ENCODE results near the gene SLC25A36.
"Not testable (repeated sequence)": the region's sequence is repeated elsewhere in the genome, so short reads cannot be mapped to it uniquely, and the experiment has no call there.

Gene SLC25A36

DNA sequence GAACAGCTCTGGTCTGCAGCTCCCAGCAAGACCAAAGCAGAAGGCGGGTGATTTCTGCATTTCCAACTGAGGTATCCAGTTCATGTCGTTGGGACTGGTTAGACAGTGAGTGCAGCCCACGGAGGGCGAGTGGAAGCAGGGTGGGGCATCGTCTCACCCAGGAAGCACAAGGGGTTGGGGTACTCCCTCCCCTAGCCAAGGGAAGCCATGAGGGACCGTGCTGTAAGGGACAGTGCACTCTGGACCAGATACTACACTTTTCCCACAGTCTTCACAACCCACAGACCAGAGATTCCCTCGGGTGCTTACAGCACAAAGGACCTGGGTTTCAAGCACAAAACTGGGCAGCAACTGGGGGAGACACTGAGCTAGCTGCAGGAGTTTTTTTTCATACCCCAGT lies 8.5 kb upstream of the SLC25A36 start:
- no peak for DNase-seq

DNA sequence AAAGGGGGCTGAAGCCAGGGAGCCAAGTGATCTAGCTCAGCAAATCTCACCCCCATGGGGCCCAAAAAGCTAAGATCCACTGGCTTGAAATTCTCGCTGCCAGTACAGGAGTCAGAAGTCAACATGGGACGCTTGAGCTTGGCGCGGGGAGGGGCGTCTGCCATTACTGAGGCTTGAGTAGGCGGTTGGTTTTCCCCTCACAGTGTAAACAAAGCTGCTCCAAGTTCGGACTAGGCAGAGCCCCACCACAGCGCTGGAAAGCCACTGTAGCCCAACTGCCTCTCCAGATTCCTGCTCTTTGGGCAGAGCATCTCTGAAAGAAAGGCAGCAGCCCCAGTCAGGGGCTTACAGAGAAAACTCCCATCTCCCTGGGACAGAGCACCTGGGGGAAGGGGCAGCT lies 8.1 kb upstream of the SLC25A36 start:
- DNase-seq, result no peak

DNA sequence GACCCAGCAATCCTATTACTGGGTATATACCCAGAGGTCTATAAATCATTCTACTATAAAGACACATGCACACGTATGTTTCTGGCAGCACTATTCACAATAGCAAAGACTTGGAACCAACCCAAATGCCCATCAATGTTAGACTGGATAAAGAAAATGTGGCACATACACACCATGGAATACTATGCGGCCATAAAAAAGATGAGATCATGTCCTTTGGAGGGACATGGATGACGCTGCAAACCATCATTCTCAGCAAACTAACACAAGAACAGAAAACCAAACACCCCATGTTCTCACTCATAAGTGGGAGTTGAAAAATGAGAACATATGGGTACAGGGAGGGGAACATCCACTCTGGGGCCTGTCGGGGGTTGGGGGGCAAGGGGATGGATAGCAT lies 2.3 kb upstream of the SLC25A36 start:
- not testable (repeated sequence) for DNase-seq

DNA sequence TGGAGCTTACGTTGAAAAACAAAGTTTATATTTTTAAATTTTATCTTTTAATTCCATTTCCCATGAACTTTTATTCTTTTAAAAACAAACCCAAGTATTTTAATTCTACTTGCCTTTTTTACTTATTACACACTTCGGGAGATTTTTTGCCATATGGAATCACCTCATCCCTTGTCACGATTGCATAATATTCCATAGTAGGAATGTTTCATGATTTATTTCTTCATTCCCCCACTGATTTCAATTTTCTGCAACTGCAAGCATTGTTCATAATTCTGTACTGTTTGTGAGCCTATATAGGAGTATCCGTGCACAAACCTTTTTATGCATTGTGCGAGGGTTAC lies 574 bp upstream of the SLC25A36 start:
- no peak for DNase-seq

DNA sequence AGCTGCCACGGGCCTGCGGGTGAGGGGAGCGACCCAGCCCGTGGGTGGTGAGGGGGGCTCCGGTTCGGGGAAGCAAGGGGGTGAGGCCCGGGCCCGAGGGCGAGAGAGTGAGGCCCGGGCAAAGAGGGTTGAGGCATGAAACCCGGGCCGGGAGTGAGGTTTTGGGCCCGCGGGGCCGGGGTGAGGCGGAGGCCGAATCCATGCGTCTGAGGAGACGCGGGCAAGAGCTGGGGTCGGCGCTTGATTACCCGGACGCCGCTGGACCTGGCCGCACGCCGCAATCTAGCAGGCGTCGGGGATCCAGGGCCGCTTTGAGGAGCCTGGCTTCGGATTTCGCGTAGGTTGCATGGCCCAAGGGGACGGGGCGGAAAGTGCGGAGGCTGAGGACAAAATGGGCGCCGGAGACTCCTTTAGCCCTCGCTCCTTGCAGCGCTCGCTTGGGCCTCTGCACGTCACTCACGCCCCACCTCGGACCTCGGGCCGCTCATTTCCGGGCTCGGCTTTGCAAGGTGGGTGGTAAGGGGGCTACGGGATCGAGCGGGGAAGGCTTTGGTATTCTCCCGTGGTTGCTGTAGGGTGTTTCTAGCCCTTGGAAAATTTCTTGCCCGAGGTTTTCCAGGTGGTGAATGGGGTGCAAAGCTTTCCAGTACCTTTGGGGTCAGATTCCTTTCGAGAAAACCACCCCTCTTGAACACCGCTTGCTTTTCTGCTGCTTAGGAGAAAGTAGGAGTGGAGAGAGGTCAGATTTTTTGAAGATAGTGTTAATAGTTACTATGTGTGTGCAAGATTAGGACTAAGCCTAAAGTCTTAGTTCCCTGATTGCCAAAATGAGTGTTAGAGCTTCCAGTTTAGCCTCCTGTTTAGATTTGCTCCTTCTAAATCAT lies 827 bp downstream of the SLC25A36 start:
- DNase-seq, result peak; percentile 51 to 54

DNA sequence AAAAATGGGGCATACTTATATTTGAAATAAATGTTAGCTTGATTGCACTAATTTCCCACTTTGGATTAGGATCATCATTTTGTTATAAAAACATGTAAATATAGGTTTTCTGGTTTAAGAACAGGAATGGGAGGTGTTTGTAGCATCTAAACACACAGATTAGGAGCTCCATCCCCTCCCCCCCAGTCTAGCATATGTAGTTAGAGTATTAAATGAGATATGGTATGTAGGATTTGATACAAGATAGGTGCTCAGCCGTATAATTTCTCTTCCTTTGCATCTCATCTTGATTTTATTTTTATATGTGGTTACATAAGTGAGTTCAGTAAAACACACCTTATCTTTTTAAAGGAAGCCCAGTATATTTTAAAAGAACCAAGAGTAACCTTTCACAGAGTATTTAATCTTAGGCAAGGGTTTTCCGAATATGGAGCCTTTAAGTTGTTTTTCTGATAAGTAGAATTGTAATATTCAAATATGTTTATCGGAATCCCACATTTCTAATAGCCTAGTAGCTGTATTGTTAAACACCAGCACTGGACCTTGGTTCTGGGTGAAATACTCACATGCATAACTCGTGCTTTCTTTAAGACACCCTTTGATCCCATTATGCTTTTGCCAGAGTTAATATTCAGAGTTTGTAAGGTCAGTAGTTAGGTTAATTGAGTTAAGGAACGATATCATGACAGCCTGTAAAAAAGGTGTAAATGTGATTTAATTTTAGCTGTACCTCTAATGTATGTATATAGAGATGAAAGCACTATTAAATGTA lies 2.3 kb downstream of the SLC25A36 start:
- no peak for DNase-seq

DNA sequence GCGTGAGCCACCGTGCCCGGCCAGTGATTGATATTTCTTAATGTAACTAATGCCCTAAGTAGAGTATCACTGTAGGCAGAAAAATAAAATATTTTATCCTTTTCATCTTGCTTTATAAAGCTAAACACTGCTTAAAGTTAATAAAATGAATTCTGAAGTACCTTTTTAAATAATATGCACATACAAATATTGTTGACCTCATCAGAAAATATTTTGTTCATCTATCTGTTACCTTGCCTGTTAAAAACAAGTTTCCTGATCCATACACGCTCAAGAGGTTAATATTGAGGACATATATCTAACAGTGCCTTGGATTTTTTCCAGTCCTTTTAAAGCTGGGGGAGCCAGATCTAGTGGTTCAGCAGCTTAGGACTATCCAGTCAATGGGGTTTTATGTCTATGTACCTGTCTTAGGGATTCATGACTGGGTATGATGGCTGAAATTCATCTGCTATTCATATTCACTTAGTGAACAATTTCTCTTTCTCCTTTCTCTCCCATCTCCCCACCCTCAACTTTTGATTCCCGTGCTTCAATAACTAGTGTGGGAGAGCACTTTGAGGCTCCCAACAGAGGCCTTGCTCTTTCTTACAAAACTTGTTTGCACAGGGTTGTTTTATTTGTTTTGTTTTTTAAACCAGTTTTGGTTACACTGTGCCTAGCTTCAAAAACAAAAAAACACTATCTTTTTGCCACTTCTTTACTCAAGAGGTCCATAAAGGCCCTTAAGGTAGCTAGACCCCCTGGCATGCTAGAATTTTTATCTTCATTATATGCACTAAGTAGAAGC lies 7.0 kb downstream of the SLC25A36 start:
- DNase-seq, result no peak

DNA sequence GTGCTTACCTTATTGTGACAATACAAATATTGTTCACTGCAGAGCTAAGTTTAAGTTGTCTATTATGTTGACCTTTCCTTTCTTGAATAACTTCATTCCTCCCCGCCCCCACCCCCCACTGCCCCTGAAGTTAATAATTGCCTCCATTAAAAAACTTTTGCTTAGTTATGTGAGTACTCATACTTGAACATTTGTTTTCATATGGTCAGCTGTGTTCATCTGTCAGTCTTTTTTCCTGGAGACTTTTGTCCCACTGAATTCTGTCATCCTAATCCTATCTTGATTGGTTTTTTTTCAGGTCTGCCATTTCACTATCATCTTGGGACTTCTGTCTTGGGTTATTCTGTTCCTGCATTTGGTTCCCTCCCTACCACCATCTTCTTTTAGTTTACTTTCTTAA lies 8.5 kb downstream of the SLC25A36 start:
- no peak for DNase-seq

DNA sequence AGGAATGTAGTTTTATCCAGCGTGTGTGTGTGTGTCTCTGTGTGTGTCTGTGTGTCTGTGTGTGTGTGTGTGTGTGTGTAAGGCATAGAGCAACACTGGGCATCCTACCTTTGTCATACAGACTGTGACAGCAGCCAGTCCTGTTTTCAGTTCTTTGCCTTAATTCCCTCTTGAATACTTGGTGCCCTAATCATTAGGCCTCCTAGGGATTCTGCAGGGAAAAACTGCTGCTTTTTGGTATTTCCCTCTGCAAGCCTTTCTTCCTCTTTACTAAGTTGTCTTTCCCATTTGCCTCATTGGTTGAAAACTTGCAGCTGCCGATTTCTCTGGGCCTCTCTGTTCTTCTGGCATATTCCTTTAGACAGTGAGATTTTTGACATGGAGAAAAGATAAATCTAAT lies 9.2 kb downstream of the SLC25A36 start:
- DNase-seq, result no peak

DNA sequence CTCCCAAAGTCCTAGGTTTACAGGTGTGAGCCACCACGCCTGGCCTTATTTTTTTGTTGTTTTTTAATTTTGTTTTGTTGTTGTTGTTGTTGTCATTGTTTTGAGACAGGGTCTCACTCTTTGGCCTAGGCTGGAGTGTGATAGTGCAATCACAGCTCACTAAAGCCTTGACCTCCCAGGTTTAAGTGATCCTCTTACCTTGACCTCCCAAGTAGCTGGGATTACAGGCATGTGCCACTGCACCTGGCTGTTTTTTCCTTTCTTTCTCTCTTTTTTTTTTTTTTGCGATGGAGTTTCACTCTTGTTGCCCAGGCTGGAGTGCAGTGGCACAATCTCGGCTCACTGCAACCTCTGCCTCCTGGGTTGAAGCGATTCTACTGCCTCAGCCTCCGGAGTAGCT lies 10.1 kb downstream of the SLC25A36 start:
- DNase-seq, result not testable (repeated sequence)

DNA sequence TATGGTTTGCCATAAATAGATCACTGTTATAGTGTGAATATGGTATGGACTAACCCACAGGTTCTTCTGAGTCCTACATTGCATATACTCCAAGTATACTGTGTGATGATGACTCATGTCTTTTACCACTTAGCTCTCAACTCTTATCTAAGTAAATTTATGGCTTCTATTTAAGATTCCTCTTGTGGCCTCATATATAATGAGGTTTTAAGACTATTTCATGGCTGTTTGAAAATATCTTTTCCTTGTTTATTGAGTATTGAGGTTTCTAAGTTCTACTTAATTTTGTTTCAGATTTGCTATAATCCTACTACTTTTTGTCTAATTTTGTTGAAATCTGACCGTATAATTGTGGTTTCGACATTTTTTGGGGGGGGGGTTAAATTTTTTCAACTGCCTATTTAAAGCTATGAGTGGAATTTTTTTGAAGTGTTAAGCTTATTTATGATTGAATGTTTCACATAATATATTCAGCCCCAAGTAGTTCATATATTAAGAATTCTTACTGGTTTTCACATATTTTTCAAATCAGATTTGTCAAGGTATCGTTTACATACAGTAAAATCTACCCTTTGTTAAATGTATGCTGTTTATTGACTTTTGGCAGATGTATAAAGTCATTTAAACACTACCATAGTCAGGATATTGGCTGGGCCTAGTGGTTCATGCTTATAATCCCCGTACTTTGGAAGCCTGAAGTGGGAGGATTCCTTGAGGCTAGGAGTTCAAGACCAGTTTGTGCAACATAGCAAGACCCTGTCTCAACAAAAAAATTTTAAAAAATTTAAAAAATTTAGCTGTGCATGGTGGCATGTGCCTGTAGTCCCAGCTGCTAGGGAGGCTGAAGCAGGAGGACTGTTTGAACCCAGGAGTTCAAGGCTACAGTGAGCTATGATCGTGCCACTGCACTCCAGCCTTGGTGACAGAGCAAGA lies 11.7 kb downstream of the SLC25A36 start:
- no peak for DNase-seq

DNA sequence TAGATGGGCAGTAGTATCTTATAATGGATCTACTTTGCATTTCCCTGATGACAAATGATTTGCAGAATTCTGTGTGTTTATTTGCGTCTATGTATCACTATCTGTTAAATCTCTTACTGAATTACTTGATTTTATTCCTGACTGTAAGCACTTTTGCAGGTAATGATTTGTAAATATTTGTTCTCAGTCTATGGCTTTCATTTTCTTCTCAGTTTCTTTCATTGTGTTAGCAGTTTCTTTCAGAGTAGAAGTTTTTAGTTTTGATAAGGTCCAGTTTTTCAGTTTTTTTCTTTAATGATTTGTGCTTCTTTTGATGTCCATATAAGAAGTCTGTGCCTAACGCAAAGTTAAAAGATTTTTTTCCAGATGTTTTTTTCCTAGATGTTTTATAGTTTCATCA lies 12.9 kb downstream of the SLC25A36 start:
- no peak for DNase-seq

DNA sequence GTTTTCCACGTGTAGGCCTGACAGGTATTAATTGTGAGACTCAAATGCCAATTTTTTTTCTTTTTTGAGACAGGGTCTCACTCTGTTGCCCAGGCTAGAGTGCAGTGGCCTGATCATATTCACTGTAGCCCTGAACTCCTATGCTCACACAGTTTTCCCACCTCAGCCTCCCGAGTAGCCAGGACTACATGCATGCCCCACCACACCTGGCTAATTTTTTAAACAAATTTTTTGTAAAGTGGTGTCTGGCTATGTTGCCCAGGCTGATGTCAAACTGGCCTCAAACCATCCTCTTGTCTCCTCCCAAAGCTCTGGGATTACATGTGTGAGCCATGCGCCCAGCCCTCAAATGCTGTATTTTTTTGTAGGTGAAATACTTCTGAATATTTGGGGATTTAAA lies 14.0 kb downstream of the SLC25A36 start:
- DNase-seq, result no peak

DNA sequence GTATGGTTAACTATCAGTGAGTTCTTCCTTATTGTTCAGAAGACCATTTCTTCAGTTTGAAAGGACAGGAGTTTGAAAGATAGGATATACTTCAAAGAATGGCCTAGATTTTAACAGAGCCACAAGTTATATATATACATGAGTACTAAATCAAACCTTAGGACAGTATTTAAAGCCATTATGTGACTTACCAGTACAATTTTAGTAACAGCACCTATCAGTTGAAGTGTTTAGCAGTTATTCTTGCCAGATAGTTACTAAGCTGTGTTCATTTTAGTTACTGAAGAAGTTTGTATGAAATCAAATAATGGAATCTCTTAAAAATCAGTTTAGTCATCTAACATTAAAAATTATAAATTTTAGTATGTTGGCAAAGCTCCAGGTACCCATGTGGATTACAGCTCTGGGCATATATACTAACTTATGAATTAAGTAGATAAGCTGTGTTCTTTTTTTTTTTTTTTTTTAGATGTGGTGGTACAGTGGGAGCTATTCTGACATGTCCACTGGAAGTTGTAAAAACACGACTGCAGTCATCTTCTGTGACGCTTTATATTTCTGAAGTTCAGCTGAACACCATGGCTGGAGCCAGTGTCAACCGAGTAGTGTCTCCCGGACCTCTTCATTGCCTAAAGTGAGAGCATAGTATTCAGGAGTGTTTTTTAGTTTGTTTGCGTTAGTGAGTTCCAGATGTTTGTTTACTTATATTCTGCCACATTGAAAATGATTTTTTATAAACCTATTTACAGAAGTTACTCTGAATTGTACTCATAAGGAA lies 14.6 kb downstream of the SLC25A36 start:
- DNase-seq, result no peak

DNA sequence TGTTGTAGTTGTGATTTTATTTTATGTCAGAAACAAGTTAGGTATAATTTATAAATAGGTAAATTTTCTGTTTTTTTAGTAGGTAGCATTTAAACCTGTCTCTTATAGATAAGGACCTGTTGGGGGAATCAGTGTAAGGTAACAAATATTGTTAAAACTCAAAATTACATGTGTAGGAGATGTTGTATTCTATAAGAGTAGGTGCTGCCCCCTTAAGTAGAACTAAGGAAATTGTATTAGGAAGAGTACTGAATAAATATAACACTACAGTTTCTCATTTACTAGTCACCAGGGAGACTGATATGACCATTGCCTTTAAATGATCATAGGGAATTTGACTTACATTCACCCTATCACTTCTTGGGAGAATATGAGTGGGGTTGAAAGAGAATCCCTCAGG lies 31.2 kb downstream of the SLC25A36 start:
- DNase-seq, result peak; percentile 36 to 71

DNA sequence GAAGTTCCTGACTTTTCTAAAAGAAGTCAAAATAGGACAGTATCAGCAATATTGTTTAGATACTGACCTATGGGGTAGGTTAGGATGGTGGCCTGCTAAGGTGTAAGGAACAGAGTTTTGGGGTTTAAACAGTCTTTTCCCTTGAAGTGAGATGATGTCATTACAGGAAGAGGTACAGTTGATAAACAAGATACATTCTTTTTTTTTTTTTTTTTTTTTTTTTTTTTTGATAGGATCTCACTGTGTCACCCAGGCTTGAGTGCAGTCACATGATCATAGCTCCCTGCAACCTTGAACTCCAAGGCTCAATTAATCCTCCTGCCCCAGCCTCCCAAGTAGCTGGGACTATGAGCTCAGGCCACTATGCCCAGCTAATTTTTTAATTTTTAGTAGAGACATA lies 33.3 kb downstream of the SLC25A36 start:
- DNase-seq, result no peak

DNA sequence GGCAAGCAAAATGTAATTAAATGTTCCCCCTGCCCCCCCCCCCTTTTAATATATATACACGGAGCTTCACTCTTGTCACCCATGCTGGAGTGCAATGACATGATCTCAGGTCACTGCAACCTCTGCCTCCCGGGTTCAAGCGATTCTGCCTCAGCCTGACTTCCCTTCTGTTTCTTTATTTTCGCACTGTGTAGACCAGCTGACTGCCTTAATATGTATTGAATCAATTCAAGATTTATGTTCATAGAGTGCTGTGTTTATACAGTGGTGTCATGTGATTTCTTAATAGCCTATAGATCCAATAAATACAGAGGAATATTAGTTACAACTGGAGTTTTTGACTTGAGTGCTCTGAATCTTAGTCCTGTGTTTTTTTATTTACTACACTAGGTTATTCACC lies 39.0 kb downstream of the SLC25A36 start:
- no peak for DNase-seq

DNA sequence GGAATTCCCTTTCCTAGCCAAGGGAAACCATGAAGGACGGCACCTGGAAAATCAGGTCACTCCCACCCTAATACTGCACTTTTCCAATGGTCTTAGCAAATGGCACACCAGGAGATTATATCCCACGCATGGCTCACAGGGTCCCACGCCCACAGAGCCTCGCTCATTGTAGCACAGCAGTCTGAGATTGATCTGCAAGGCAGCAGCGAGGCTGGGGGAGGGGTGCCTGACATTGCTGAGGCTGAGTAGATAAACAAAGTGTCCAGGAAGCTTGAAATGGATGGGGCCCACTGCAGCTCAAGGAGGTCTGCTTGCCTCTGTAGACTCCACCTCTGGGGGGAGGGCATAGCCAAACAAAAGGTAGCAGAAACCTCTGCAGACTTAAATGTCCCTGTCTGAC lies 46.2 kb downstream of the SLC25A36 start:
- DNase-seq, result not testable (repeated sequence)

DNA sequence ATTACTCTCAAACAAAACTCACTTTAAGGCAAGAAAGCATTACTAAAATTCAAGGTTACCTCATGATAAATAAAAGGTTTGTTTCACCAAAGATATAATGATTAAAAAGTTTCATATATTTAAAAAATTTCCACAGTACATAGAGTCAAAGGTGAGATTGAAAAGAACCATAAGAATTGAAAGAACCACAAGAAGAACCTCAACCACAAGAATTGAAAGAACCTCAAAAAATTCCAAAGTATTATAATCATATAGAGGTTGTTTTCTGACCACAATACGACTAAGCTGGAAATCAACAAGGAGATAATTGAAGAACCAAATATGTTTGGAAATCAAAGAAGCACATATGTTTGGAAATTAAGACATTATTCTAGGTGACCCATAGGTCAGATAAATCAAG lies 52.7 kb downstream of the SLC25A36 start:
- DNase-seq, result no peak

DNA sequence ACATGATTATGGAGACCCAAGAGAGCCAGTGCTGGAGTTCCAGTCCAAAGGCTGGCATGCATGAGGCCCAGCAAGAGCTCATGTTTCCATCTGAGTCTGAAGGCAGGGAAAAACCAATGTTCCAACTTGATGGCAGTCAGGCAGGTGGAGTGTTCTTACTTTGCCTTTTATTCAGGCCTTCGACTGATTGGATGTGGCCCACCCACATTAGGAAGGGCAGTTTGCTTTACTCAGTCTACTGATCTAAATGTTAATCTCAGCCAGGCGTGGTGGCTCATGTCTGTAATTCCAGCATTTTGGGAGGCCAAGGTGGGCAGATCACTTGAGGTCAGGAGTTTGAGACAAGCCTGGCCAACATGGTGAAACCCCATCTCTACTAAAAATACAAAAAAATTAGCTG lies 53.2 kb downstream of the SLC25A36 start:
- DNase-seq, result not testable (repeated sequence)

DNA sequence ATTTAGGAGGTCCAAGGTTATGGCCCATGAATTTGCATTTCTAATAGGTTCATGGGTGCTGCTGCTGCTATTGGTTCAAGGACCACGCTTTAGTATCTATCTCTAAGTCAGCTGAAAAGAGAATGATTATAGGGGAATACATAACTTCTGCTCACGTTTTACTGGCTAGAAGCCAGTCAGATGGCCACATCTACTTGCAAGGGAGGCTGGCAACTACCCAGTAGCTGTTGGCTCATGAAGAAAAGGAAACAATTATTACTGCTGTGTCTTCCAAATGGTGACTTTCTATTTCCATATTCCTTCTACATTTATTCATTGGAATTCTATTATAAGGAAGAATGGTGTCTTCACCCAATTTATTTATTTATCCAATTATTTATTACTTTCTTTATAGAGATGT lies 54.2 kb downstream of the SLC25A36 start:
- DNase-seq, result no peak
